NCI-H460 (cell line): ENCODE data around the gene MEI4. TPM values are rescaled to one million over a fixed set of nuclear protein-coding genes. Genes with fewer than 3 reads are reported as not detected.
"Not testable (repeated sequence)": the region's sequence is repeated elsewhere in the genome, so short reads cannot be mapped to it uniquely, and the experiment has no call there.

Source experiments
- DNase-seq: peaks from one replicate; pipeline ENCODE4 v3.0.0-alpha.2; 2016; ENCODE audit warnings: low read depth; ENCODE audit errors: extremely low read depth
- total RNA-seq: library from RNA; depleted of rRNA; stranded (reverse); fragments of >200 nt; shearing (Covaris generic); gene quantifications from 2 replicates; pipeline ENCODE4 v1.2.3, GENCODE V29; 2014

The MEI4 gene
- total RNA-seq, 1 experiment from 2014 or later = not detected

DNA sequence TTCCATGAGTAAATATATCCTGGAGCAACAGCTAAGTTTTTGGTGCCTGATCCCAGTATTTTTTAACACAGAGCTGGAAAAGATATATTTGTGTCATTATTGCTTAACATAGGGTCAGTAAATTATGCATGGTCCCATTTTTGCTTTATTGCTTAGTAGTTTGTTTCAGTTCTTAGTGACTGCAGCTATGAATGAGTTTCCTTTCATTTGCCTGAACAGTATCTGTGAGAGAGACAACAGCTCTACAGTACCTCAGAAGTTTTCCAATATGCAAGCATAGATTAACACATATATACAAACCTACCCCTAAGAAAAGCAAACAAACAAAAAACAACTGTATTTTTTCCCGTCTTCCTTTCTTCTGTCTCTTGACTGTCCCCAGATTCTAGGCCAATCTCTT lies 160.3 kb downstream of the MEI4 start:
- DNase-seq = no peak

- DNase-seq = no peak
Measured at GRCh38 chr6:77814119-77814518, 161.3 kb downstream of the MEI4 start.

- DNase-seq = no peak
Measured at GRCh38 chr6:77815531-77815930, 162.7 kb downstream of the MEI4 start.

DNA sequence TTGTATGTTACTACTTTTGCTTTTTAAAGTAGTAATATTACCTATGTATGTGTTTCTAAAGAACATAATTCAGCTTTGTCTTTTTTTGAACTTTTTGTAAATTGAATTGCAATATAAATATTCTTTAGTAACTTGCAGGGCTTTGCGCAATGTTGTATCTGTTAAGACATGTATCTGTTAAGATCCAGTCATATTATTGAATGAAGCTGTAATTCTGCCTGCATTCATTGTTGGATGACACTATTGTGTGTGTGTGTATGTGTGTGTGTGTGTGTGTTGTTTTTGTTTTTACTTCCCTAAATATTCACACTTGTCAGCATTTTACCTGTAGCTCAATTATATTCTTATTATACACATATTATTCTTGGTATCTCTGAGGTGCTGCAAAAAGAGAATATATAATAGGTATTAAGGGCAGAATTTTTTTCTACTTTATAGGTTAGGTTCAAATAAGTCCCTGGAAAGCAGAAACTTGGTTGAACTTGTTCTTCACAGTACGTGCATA lies 164.0 kb downstream of the MEI4 start:
- no peak for DNase-seq

DNA sequence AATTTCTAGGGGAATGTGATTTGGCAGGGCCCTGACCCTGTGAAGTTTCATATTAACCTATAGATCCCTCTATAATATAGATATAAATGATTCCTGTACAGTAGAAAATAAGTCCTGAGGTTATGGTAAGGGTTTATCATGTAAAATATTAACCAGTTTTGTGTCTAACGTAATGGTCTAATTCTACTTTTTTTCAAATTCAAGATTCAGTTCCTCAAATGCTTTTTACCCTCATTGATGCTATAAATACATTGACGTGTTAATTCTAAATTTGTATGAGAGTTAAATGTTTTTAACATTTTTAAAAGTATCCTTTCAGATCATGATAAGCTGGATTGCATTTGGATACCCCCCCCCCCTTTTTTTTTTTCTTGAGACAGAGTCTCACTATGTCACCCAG lies 169.4 kb downstream of the MEI4 start:
- no peak for DNase-seq

DNA sequence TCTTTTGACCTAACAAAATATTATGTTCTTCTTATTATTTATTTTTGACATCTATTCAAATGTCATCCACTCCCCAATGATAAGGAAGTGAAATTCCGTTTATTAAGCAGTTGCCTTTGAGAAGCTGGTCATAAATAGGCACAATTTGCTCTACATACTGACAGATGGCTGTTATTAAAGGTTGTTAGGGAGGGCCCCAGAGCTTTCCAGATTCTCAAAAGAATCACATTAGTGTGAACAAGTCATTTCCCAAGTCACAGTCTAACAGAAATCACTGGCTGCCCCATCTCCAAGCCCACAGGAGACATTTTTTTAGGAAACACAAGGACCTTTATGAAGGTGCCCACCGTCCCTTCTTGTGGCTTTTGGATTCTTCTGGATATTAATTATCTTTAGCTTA lies 172.4 kb downstream of the MEI4 start:
- DNase-seq = no peak

DNA sequence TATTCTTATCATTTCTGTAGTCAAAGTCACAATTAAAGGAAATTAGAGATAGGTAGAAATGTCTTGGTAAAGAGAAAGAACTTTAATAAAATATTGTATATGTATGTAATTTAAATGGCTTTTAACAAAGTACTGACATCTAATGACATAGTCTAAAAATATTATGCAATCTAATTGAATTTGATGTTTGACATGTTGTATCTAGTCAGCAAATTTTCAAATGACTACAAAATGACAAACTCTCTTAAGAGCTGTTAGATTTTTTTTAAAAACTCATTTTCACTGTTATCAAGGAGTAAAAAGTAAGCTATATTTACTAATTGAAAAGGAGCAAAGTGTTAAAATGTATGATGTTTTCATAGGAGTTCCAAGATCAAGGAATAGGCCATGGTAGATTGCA lies 176.9 kb downstream of the MEI4 start:
- DNase-seq = no peak

- DNase-seq = not testable (repeated sequence)
Measured at GRCh38 chr6:77833749-77834148, 180.9 kb downstream of the MEI4 start.

DNA sequence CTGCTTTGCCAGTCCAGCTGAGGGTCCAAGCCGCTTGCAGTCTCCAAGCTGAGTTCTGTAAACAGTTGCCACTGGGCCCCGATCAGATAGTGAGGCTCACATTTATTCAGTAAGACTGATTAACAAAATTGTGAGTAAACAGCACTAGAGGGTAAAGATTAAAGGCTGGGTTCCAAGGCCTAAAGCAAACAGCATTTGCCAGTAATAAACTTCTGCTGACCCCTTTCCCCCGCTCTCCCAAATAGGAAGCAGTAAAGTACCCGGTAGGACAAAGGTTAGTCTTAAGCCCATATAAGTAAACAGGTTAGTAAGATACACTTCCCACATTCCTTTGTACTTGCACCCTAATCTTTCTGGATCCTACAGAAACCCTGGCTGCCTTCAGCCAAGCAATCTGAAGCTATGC lies 181.8 kb downstream of the MEI4 start:
- DNase-seq = no peak

DNA sequence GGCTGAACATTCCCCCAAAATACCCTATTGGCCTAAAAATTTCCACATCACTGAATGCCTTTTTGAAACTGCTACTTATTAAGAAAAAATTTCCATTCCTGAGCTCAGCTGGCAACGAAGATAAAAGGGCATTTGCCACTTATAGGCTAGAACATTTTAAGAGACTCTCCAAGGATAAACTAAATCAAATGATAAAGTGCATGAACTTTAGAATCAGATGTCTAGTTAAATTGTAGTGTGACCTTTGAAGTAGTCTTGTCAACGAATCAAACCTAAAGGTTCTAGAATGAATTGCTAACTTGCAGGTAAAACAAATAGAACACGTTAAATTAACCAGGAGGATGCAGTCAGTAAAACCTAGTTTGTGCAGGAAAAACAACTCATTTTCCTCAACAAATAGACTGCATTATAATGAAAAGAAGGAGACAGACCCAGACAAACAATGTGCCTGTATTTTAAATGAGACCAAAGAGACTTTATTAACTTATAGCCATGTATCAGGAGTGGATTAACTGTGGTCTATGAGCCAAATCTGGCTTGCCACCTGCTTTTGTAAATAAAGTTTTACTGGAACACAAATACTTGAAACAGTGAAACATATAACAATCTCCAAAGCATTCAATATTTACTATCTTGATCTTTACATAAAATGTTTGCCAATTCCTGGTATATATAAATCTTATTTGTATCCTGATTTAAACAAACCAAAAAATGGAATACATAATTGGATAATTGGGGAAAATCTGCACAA lies 184.4 kb downstream of the MEI4 start:
- DNase-seq = no peak

DNA sequence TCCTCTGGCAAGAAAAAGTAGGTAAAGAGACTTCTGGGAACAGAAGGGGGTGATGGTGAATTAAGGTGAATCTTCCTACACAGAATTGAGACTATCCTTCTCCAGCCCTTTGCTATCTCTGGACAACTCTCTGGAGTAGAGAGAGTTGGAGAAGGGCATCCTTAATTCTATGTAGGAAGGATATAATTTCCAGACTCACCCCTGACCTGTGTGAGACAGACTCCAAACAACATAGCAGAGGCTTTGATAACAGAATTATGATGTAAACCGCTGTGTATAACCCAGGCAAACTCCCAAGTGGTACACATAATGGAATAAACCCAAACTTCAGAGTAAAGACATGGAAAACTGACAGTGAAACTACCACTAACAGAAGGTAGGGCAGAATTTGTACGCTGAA lies 186.5 kb downstream of the MEI4 start:
- no peak for DNase-seq

- DNase-seq = no peak
Measured at GRCh38 chr6:77844822-77845221, 192.0 kb downstream of the MEI4 start.

- DNase-seq = no peak
Measured at GRCh38 chr6:77853401-77853800, 200.6 kb downstream of the MEI4 start.

DNA sequence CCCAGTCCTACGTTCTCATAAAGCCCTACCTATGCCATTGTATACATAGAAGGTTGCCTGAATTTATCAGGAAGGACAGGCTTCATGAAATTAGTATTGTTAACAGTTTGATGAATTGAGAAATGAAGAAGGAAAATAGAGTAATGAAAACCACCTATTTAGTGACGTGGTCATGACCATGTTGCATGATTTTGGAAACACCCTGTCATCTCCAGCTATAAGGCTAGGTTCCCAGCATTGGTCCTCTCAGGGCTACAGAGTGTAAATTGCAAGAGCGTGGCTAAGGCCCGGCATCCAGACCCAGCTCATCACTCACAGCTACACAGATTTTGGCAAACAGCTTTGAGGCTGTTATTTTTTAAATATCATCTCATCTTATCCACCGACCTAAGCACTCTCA lies 203.6 kb downstream of the MEI4 start:
- no peak for DNase-seq

- no peak for DNase-seq
Measured at GRCh38 chr6:77857421-77857820, 204.6 kb downstream of the MEI4 start.

GRCh38 chr6:77876300-77876699 lies 223.5 kb downstream of the MEI4 start:
- no peak for DNase-seq

- no peak for DNase-seq
Measured at GRCh38 chr6:77879527-77879926, 226.7 kb downstream of the MEI4 start.

- DNase-seq = no peak
Measured at GRCh38 chr6:77880501-77880900, 227.7 kb downstream of the MEI4 start.

GRCh38 chr6:77883851-77884250 lies 231.0 kb downstream of the MEI4 start:
- DNase-seq = no peak

GRCh38 chr6:77893391-77893790 lies 240.6 kb downstream of the MEI4 start:
- no peak for DNase-seq

DNA sequence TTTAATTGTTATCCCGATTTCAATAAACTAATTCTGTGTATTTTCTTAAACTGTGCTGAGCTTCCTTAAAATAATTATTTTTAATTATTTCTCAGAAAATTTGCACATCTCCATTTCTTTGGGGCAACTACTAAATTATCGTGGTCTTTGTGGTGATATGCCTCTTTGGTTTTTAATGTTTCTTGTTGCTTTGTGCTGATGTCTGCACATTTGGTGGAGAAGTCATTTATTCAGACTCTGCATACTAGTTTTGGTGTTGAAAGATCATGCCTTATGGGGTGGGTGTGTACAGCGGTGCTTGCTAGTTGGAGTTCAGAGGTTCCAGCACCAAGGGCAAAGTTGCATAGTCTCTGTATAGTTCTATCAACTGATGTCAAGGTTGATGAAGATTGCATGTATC lies 253.2 kb downstream of the MEI4 start:
- DNase-seq = no peak

GRCh38 chr6:77910826-77911225 lies 258.0 kb downstream of the MEI4 start:
- no peak for DNase-seq
